Hepatocyte (in vitro differentiated cells): ENCODE measurements around the gene EXOC1L. TPM values are rescaled to one million over a fixed set of nuclear protein-coding genes. Genes with fewer than 3 reads are reported as not detected.

ENCODE experiments used
- DNase-seq: peaks from one replicate; pipeline ENCODE4 v3.0.0-alpha.2; 2016; ENCODE audit warnings: low spot score
- H2AFZ ChIP-seq: fragments of 200-600 bp; sonication (generic); 2 replicates; pipeline ENCODE4 v1.6.0; 2016; ENCODE audit warnings: antibody characterized with exemption, mild to moderate bottlenecking
- H3K27ac ChIP-seq: fragments of 200-600 bp; sonication (generic); 2 replicates; pipeline ENCODE4 v1.5.1; 2016; ENCODE audit warnings: mild to moderate bottlenecking
- H3K27me3 ChIP-seq: fragments of 200-600 bp; sonication (generic); 2 replicates; pipeline ENCODE4 v1.6.1; 2016
- H3K36me3 ChIP-seq: fragments of 200-600 bp; sonication (generic); replicated peaks from 2 replicates; pipeline ENCODE4 v1.5.1; 2016; ENCODE audit warnings: low read depth; ENCODE audit not compliant: insufficient read depth
- H3K4me1 ChIP-seq: fragments of 200-600 bp; sonication (generic); 2 replicates; pipeline ENCODE4 v1.5.1; 2016; ENCODE audit warnings: mild to moderate bottlenecking, moderate library complexity; ENCODE audit not compliant: insufficient read depth
- H3K4me2 ChIP-seq: fragments of 200-600 bp; sonication (generic); 2 replicates; pipeline ENCODE4 v1.6.0; 2016
- H3K4me3 ChIP-seq: fragments of 200-600 bp; sonication (generic); 2 replicates; pipeline ENCODE4 v1.5.1; 2016; ENCODE audit warnings: mild to moderate bottlenecking
- H3K79me2 ChIP-seq: fragments of 200-600 bp; sonication (generic); 2 replicates; pipeline ENCODE4 v1.6.0; 2017; ENCODE audit warnings: mild to moderate bottlenecking
- H3K9me2 ChIP-seq: fragments of 200-600 bp; sonication (generic); replicated peaks from 2 replicates; pipeline ENCODE4 v1.6.0; 2017; ENCODE audit warnings: mild to moderate bottlenecking; ENCODE audit not compliant: insufficient read depth
- H3K9me3 ChIP-seq: fragments of 200-600 bp; sonication (generic); 2 replicates; pipeline ENCODE4 v1.5.1; 2016; ENCODE audit warnings: low read depth, mild to moderate bottlenecking
- H4K20me1 ChIP-seq: fragments of 200-600 bp; sonication (generic); 2 replicates; pipeline ENCODE4 v1.6.0; 2016; ENCODE audit warnings: mild to moderate bottlenecking; ENCODE audit not compliant: insufficient read depth, poor library complexity, severe bottlenecking
- CTCF ChIP-seq: fragments of 200-600 bp; sonication (generic); IDR thresholded peaks from 2 replicates; pipeline ENCODE4 v1.5.1; 2016; ENCODE audit warnings: antibody characterized with exemption, mild to moderate bottlenecking; ENCODE audit not compliant: poor library complexity
- EZH2 ChIP-seq: fragments of 200-600 bp; sonication (generic); IDR thresholded peaks from 2 replicates; pipeline ENCODE4 v1.6.1; 2016; ENCODE audit warnings: antibody characterized with exemption, mild to moderate bottlenecking, borderline replicate concordance
- EZH2phosphoT487 ChIP-seq: fragments of 200-600 bp; sonication (generic); IDR thresholded peaks from one replicate; pipeline ENCODE4 v1.6.1; 2018; ENCODE audit warnings: antibody characterized with exemption, mild to moderate bottlenecking, low read depth, moderate library complexity; ENCODE audit not compliant: unreplicated experiment, severe bottlenecking
- WGBS: methylation state at CpG from one replicate; pipeline ENCODE4 v1.1.6; 2016; ENCODE audit warnings: low lambda C conversion rate; ENCODE audit errors: missing lambda C conversion rate; 5-methylcytosine and 5-hydroxymethylcytosine counted together
- polyA plus RNA-seq: library from polyadenylated mRNA; unstranded; fragments of >200 nt; fragmentation: Nextera tagmentation; extraction: Ambion mirVana; gene quantifications from 2 replicates; pipeline ENCODE4 v1.2.1, GENCODE V29; 2016
- total RNA-seq: library from RNA; depleted of rRNA; stranded (reverse); fragments of >200 nt; gene quantifications from 2 replicates; pipeline ENCODE4 v1.2.3, GENCODE V29; 2014

The EXOC1L gene
- total RNA-seq: not detected in 2 replicates
- not detected in 2 replicates for polyA plus RNA-seq

- Histone ChIP-seq H3K4me3 (no peak within 1 kb of the TSS), H3K27me3 (peaks cover 9% of the 10 kb centered on the region), H3K79me2 (no peaks in the 10 kb centered on the region), H3K27ac (no peak within 1 kb of the TSS), H3K9me2 (no peaks in the 10 kb centered on the region), H3K4me1 (no peaks in the 10 kb centered on the region), H2AFZ (peak within 1 kb of the TSS; percentile 67), H3K4me2 (peak within 1 kb of the TSS; percentile 78), H4K20me1 (no peaks in the 10 kb centered on the region), H3K36me3 (no peaks in the 10 kb centered on the region), H3K9me3 (no peaks in the 10 kb centered on the region)
- WGBS: 3% methylated on average over 13 of the region's 13 CpGs
- TF ChIP-seq CTCF (no peak), EZH2 (no peak)
- peak; percentile 15 for DNase-seq
Measured at GRCh38 chr4:55819634-55820033, at the start of gene EXOC1L. EXOC1L (plus strand) TSS chr4:55819790; CDS start chr4:55820027, 237 bp downstream.

- WGBS: 77% methylated on average over 3 of the region's 3 CpGs
- Histone ChIP-seq H3K4me1 (no peaks in the 10 kb centered on the region), H3K9me3 (no peaks in the 10 kb centered on the region), H3K27ac (no peak overlapping the region), H3K36me3 (no peaks in the 10 kb centered on the region), H3K9me2 (no peaks in the 10 kb centered on the region), H3K4me3 (no peak overlapping the region), H3K79me2 (no peaks in the 10 kb centered on the region), H3K27me3 (no peaks in the 10 kb centered on the region), H3K4me2 (no peak overlapping the region), H4K20me1 (no peaks in the 10 kb centered on the region), H2AFZ (no peak overlapping the region)
- no peak for DNase-seq
- TF ChIP-seq EZH2: no peak
- TF ChIP-seq EZH2phosphoT487: no peak
- no peak for TF ChIP-seq CTCF
Measured at GRCh38 chr4:55770662-55771061, 48.9 kb upstream of the EXOC1L start.

- no peaks in the 10 kb centered on the region for H3K4me1 ChIP-seq
- H3K9me2 ChIP-seq: no peaks in the 10 kb centered on the region
- no peaks in the 10 kb centered on the region for H3K36me3 ChIP-seq
- no peak overlapping the region for H3K27ac ChIP-seq
- no peaks in the 10 kb centered on the region for H3K79me2 ChIP-seq
- no peak for DNase-seq
- no peaks in the 10 kb centered on the region for H4K20me1 ChIP-seq
- no peaks in the 10 kb centered on the region for H3K9me3 ChIP-seq
- H3K4me2 ChIP-seq: no peak overlapping the region
- no peak overlapping the region for H3K4me3 ChIP-seq
- H2AFZ ChIP-seq: no peak overlapping the region
- WGBS: 84% methylated on average over 2 of the region's 2 CpGs
- TF ChIP-seq EZH2phosphoT487 (no peak), CTCF (no peak), EZH2 (no peak)
- H3K27me3 ChIP-seq: peaks cover 3% of the 10 kb centered on the region
Measured at GRCh38 chr4:55781341-55781740, 38.2 kb upstream of the EXOC1L start.

GRCh38 chr4:55781812-55782211 lies 37.8 kb upstream of the EXOC1L start:
- no peaks in the 10 kb centered on the region for H3K9me3 ChIP-seq
- WGBS: 74% methylated on average over 1 of the region's 1 CpG
- H3K36me3 ChIP-seq: no peaks in the 10 kb centered on the region
- no peak overlapping the region for H3K4me2 ChIP-seq
- H4K20me1 ChIP-seq: no peaks in the 10 kb centered on the region
- no peak overlapping the region for H2AFZ ChIP-seq
- H3K4me3 ChIP-seq: no peak overlapping the region
- H3K79me2 ChIP-seq: no peaks in the 10 kb centered on the region
- H3K27ac ChIP-seq: no peak overlapping the region
- no peaks in the 10 kb centered on the region for H3K4me1 ChIP-seq
- no peak for TF ChIP-seq EZH2
- no peak for TF ChIP-seq EZH2phosphoT487
- TF ChIP-seq CTCF: no peak
- peaks cover 3% of the 10 kb centered on the region for H3K27me3 ChIP-seq
- no peak for DNase-seq
- H3K9me2 ChIP-seq: no peaks in the 10 kb centered on the region
